ENCODE results near the gene LANCL2.
"Not testable (repeated sequence)": the region's sequence is repeated elsewhere in the genome, so short reads cannot be mapped to it uniquely, and the experiment has no call there.

The LANCL2 gene

DNA sequence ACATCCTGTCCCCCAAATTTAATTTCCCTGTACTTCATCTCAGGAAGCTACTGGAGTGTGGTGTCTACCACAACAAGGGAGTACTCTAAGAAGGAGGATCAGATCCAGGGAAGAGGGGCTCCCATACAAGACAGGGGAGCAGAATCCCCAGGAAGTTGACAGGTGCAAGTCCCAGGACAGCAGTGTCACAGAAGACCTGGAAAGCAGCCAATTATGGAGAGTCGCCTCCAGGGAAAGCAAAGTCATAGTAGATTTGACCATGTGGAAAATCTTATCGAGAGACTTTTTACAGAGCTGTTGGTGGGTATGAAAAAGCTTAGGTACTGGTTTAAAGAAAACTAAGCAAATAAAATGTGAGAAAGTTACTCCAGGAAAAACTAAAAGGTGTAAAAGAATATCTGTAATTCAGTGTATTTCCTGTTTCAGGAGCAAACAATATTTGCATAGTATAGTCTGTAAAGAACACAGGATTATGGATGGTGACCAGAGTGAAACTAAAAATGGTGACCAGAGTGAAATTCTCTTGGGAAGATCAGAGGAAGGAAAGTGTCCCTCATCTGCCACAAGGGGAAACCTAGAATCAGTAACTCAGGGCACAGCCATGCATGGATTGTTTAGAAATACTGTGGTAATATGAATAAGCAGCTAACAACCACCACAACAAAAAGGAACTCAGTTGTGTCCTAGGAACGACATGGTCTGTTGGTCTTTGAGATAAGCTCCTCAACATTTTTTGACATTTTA, 44.5 kb downstream of the LANCL2 start:
- DNase-seq = no peak

DNA sequence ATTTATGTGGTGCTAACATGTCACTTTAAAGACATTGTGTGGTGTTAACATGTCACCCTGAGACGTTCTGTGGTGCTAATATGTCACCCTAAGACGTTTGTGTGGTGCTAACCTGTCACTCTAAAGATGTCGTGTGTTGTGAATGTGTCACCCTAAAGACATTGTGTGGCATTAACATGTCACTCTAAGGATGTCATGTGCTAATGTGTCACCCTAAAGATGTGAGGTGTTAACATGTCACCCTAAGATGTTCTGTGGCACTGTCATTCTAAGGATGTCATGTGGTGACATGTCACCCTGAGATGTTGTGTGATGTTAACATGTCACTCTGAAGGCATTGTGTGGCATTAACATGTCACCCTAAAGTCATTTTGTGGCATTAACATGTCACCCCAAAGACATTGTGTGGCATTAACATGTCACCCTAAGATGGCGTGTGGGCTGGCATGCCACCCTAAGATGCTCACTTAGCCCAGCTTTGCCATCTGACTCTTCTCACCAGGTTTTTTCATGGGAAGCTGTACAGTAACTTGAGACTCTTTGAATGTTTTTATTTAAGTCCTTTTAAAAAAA, 45.6 kb downstream of the LANCL2 start:
- DNase-seq = no peak

DNA sequence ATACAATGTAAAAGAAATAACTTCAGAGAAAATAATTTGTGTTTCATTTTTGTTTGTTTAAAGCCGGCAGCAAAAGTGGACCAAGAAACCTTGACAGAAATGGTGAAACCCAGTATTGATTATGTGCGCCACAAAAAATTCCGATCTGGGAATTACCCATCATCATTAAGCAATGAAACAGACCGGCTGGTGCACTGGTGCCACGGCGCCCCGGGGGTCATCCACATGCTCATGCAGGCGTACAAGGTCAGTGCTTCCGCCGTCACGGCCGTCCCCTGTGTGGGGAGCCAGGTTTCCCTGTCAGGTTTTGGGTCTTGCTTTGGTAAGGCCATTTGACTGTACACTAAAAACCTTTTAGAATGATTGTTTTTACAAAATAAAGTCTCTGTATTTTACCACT, 46.7 kb downstream of the LANCL2 start:
- no peak for DNase-seq

DNA sequence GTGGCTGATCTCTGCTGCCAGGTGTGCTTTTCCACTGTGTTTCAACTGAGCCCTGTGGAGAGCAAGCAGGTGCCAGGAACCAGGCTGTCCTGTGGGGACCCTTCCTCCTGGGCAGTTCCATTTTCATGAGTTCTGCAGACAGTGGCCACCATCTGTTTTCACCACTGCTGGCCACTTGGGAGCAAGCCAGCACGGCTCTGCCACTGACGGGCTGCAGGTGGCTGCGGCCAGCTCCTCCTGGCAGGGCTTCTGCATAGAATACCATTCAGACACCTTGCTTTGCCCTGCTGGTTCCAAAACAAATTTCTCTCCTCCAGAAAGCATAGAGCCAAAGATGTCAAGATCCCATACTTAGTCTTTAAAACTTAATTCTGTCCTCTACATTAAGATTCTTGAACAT, 48.3 kb downstream of the LANCL2 start:
- DNase-seq = no peak

DNA sequence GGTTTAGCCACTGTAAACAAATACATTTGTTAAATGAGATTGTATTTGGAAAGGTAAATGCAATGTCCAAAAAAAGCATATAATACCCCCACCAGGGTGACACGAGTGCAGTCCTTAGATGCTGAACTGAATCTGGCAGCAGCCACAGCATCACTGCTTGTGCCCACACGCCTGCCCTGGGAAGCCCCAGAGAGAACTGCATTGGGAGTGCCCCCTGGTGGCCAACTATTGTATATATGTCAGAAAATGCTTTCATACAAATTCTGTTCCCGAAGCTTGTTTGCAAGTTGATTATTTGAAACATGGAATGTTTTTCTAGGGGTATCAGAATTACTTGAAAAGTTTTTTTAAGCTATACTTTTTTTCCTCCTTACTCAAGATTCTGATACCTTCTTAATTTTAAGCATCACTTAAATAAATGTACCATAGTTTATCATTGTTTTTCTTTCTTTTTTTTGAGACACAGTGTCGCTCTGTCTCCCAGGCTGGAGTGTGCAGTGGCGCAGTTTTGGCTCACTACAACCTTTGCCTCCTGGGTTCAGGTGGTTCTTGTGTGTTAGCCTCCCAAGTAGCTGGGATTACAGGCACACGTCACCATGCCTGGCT, 50.1 kb downstream of the LANCL2 start:
- peak; percentile 12 for DNase-seq

DNA sequence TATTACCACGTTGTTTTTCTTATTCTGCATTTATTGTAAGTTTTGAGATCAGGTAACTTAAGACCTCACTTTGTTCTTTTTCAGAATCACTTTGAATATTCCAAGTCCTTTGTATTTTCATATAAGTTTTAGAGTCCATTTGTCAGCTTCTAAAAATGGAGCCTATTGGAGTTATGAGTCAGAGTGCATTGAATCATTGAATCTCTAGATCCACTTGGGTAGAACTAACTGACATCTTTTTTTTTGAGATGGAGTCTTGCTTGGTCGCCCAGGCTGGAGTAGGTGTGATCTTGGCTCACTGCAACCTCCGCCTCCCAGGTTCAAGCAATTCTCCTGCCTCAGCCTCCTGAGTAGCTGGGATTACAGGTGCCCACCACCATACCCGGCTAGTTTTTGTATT, 52.3 kb downstream of the LANCL2 start:
- DNase-seq = not testable (repeated sequence)

DNA sequence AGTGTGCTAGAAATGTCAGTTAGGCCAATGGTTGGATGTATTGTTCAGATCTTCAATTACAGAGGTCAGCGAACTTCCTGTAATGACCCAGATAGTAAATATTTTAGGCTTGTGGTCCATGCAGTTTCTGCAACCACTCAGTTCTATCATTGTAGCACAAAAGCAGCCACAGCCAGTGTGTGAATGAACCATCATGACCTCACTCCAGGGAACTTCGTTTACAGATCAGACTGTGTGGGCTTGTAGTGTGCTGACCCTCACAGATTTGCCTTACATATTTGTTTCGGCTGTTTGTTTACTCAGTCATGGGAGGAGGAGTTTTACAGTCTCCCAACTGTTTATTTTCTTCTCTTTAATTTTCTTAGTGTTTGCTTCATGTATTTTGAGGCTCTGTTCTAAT, 55.4 kb downstream of the LANCL2 start:
- no peak for DNase-seq

DNA sequence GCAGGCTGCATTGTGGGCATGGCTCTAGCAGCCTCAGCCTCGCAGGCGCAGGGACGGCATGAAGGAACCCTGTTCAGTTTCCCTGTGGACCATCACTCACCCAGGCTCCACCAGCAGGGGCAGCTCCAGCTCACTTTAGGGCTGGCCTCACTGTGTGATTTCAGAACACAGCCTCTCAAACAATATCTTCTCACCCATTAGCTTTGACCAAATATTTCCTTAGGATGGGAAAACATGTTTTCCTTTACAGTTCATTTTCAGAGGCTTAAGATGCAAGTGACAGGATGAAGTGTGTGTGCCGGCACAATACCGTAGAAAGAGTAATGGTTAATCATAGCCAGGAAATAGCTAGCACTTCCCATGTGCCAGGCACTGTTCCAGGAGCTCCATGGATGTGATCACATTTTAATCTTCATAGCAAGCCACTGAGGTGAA, 58.2 kb downstream of the LANCL2 start:
- no peak for DNase-seq

DNA sequence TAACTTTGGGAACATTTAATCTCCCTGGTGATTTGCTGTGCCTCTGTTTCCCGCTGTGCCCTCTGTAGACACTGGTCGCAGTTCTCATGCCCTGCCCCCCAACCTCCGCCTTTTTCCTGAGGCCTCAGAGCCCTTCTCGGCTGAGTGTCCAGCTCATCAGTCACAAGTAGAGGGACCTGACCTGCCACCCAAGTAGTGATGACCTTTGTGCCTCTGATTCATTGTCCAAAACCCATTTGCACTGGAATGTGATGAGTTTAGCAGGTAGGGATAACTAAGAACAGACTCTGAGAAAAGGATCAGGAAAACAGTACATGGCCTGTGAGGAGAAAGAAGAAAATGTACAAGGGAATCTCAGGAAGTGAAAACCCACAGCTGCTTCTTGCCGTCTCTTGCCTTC, 58.8 kb downstream of the LANCL2 start:
- no peak for DNase-seq

DNA sequence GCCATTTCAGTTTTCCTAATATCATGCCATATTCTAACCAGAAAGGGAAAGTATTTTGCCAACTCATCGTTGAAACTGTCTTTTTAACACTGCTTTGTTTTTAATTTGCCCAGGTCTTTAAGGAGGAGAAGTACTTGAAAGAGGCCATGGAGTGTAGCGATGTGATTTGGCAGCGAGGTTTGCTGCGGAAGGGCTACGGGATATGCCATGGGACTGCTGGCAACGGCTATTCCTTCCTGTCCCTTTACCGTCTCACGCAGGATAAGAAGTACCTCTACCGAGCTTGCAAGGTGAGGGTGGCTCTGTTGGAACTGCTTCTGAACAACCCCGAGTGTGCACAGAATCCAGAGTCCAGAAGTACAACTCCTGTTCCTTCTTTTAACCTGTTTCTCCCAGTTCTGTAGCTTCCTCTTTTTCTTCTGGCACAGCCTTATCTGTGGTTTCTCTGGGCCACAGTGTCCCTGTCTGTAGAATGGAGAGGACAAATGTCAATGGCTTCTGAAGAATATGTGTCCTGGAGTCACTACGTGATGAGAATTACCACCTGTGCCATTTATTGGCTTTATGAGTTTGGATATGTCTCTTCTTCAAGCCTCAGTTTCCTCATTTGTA, 60.1 kb downstream of the LANCL2 start:
- DNase-seq = no peak

DNA sequence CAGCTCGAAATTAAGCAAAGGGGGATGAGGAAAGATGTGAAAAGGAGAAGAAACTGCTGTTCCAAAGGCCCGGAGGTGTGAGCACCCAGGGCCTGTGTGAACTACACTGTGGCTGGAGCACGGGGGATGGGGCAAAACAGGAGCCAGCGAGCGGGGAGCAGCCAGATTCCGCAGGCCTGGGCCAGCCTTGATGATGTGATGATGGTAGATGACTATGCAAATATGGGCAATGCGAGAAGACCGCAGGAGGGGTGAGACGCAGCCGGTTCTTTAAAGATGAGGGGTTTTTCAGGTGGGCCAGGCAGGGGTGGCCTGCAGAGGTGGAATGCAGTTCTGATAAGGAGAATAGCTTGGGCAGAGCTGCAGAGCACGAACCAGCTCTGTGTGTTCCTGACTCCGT, 61.5 kb downstream of the LANCL2 start:
- DNase-seq = no peak

DNA sequence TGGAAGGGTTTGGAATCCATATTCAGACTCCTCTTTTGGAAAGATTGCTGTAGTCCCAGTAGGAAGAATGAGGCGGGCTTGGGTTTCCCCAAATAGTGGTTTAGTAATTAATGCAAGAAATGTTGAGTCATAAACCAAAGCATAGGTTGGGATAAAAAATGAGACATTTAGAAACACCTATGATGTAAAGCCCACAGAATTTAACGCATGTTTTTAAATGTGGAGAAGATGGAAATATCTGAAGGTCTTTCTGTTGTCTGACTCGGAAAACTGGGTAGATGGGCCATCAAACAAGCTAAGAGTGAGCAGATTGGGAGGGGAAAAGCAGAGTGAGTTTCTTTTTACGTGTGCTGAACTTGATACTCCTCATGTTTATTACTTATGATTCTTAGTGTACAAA, 62.2 kb downstream of the LANCL2 start:
- no peak for DNase-seq

DNA sequence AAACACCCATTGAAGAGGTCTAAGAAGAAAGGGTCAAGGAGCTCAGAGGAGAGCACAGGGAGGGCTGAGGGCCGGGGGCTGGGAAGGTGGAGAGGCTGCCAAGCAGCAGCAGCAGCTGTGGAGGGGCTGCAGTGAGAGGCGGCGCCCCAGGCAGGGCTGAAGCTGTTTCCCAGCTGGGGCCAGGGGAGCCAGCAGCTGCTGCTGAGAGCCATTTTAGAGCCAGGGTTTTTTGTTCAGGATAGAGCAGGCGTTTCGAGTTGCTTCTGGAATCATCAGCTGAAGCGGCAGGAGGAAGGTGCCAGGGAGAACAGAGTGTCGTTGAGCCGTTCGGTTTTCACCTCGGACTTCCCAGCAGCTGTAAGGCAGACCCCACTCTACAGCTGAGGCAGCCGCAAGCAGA, 62.7 kb downstream of the LANCL2 start:
- DNase-seq = no peak

DNA sequence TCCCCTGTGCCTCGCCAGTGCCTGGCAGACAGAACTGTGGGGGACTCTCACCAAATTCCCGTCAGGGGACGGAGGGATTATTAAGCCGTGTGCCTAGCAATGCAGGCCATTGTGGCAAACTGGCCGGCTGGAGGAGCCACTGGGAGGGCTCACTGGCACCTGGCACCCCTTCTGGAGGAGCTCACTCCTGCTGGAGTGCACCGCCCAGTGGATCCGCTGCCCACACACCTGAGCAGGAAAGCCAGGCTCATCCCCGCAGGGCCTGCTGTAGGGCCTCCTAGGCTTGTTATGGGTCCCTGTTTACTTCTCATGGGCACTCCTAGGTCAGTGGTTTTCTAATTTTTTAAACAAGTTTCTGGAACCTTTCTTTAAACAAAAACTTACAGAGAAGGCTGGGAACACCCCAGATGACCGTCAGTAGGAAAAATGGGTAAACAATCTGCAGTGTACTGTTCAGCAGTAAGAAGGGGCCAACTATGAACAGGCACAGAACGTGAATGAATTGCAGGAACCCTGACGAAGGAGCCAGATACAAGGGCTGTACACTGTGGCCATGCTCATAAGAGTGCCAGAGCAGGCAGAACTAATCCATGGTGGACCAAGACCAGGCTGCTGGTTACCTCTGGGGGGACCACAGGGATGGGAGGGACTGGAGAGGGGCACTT, 64.8 kb downstream of the LANCL2 start:
- DNase-seq = no peak

DNA sequence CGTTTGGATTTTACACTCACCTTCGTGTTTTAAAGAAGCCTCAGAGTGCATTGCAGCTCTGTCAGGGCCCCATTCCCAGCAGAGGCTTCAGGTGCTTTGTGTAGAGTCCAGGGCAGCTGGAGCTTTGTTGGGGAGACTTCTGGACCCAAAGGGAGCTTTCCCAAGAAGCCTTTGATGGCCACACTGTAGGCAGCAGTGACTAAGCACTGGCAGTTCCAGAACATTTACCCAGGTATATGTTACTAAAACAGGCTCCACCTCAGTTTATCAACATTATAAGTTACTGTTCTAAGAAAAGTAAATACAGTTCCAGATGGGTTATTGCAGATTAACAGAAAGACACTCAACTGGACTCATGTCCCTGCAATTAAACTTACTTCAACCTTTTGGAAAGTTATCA, 66.8 kb downstream of the LANCL2 start:
- no peak for DNase-seq

DNA sequence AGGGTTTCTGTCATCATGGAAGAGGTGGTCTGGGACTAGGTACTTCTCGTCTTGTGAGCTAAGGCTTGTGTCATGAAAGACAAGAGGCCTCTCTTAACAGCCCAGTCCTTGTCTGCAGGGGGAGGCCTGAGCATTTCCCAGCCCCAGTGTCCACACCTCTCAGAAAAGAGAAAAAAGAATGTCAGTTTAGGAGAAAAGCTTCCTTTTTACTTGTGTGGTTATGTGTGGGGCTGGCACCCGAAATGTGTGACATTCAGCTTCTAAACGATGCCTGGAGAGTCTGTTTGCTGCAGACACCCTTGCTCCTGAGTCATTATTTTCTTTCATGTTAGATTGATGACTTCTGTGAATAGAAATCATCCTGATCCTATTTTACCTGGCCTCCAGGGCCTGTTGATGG, 67.4 kb downstream of the LANCL2 start:
- DNase-seq = no peak

DNA sequence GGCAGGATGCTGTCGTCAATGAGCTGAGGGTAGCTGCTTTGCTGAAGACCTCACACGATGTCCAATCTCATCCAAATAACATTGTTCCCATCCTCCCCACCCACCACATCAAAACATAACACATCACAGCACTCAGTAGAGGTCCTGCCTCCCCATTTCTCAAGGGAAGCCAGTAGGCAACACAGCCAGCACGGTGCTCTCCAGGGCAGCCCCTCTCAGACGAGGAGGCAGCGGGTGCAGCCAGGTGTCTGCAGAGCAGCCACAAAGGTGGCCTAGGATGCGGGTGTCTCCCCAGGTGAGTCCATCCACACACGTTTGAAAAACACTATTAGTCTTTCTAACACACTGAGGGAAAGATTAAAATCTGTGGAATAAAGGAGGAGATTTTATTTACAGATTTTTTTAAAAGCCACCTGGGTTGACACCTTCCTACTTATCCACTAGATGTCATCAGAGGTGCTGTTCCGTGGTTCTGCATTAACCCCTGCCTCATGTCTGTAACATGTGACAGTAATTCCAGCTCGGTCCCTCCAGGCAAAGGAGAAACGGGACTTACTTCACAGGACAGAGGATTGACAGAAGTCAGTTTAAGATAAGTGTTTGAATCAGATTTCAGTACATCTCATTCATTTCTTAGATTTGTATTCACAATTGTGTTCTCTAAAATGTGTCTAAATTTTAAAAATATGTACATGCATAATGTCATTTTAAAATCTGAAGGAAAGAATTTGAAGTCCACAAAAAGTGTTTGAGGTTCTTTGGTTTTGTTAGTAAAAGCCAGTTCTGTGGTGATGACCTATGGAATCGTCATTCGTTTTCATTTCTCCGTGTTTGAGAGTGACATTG, 68.0 kb downstream of the LANCL2 start:
- no peak for DNase-seq

DNA sequence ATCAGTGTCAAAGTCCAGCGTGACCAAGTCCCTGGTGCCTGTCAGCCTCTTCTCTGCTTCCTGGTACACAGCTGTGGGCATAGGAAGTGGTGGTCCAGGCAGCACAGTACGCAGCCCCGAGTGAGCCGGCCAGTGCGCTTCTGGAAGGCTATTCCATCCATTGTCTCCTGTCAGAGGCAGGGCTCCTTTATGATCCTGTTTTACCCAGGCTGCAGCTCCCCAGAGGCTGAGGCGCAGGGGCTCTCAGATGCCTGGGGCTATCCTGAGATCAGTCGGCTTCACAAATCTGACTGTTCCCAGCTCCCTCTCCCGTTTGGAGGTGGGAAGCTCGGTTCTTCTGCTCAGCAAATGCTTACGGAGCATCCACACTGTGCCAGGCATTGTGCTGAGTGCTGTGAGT, 70.3 kb downstream of the LANCL2 start:
- no peak for DNase-seq

DNA sequence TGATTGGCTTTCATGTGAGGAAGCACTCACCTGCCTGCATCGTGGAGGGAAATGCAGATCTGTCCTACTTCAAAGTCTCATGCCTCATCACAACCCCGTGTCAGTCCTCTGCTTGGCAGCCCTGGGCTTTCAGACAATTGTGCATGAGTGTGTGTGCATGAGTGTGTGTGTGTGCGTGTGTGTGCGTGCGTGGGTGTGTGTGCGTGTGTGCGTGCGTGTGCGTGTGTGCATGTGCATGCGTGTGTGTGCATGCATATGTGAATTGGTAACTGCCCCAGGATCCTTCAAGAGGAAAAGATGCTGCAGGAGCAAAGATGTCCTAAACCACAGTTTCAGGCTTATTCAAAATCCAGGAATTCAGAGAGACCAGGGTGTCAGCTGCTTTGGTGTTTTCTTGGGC, 71.3 kb downstream of the LANCL2 start:
- DNase-seq = no peak

DNA sequence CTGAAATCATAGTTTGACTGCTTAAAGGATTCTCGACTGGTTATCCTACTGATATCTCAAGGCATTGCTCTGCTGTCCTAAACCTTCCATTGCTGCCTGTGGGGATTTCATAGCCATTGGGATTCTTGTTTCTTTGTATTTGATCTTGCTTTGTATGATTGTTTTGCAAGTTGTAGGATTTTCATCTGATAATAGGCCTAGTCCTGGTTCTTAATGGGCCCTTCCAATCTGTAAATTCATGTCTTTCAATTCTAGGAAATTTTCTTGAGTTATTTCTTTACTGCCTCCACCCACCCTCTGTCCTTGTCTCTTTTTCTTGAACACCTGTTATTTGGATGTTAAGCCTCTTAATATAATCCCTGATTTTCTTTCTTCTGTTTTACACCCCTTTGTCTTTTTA, 72.2 kb downstream of the LANCL2 start:
- no peak for DNase-seq

DNA sequence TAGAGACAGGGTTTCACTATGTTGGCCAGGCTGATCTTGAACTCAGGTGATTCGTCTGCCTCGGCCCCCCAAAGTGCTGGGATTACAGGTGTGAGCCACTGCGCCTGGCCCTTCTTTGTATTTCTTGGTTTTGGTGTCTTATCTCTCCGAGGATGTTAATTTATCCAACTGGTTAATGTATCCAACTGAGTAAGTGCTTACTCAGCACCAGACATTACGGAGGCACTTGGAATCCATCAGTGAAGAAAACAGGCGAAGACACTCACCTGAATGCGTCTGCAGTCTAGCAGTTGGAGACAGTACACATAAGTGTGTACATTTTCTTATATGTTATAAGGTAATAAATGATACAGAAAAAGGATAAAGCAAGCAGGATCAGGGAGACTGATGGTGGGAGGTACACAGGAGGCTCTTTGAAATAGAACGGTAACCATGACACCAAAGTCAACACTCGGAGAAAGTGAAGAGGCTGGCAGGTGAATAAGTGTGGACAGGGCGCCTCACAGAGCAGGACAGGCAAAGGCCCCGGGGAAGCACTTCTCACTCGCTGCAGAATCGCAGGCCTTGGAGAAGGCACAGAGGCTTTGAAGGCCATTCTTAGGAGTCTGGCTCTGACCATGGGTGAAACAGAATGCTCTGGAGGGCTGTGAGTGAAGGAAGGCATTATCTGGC, 73.1 kb downstream of the LANCL2 start:
- DNase-seq = no peak

All from NCI-H1048 (cell line).